GM18498 (cell line): Measurements from ENCODE around the gene TNMD.
A peak's percentile ranks its signal among the peaks of the same experiment; 100 is the strongest.
"Not testable (repeated sequence)": the region's sequence is repeated elsewhere in the genome, so short reads cannot be mapped to it uniquely, and the experiment has no call there.

Source experiments
- ATAC-seq: cut with Tn5 transposase; IDR thresholded peaks from one replicate; pipeline ENCODE4 v1.9.1; 2021; ENCODE audit warnings: mild to moderate bottlenecking, moderate library complexity; ENCODE audit not compliant: unreplicated experiment

Gene TNMD

GRCh38 chrX:100584611-100585010 is at the start of gene TNMD:
TNMD (plus strand) TSS chrX:100584936; CDS start chrX:100585019, 83 bp downstream.
- no peak for ATAC-seq

- ATAC-seq = not testable (repeated sequence)
Observed at GRCh38 chrX:100565534-100565933, 19.2 kb upstream of the TNMD start.

GRCh38 chrX:100586747-100587146 is 2.0 kb downstream of the TNMD start:
- ATAC-seq = no peak

GRCh38 chrX:100587861-100588260 is 3.1 kb downstream of the TNMD start:
- ATAC-seq = no peak

- no peak for ATAC-seq
Observed at GRCh38 chrX:100591256-100592051, 6.7 kb downstream of the TNMD start.

GRCh38 chrX:100593126-100593525 is 8.4 kb downstream of the TNMD start:
- no peak for ATAC-seq

GRCh38 chrX:100593581-100593980 is 8.8 kb downstream of the TNMD start:
- no peak for ATAC-seq

- ATAC-seq = no peak
Observed at GRCh38 chrX:100596601-100597000, 11.9 kb downstream of the TNMD start.

- ATAC-seq = no peak
Observed at GRCh38 chrX:100599456-100599855, 14.7 kb downstream of the TNMD start.

GRCh38 chrX:100600340-100600739 is 15.6 kb downstream of the TNMD start:
- no peak for ATAC-seq

GRCh38 chrX:100600758-100601157 is 16.0 kb downstream of the TNMD start:
- ATAC-seq = peak; percentile 78

GRCh38 chrX:100606753-100607152 is 22.0 kb downstream of the TNMD start:
- no peak for ATAC-seq

- no peak for ATAC-seq
Observed at GRCh38 chrX:100609591-100609990, 24.9 kb downstream of the TNMD start.

- ATAC-seq = no peak
Observed at GRCh38 chrX:100611951-100612350, 27.2 kb downstream of the TNMD start.

GRCh38 chrX:100615005-100615404 is 30.3 kb downstream of the TNMD start:
- ATAC-seq = peak; percentile 98

- no peak for ATAC-seq
Observed at GRCh38 chrX:100623001-100623400, 38.3 kb downstream of the TNMD start.

GRCh38 chrX:100625985-100626491 is 41.3 kb downstream of the TNMD start:
- peak; percentile 93 for ATAC-seq

- ATAC-seq = no peak
Observed at GRCh38 chrX:100635040-100635439, 50.3 kb downstream of the TNMD start.

- no peak for ATAC-seq
Observed at GRCh38 chrX:100635989-100636320, 51.2 kb downstream of the TNMD start.

- peak; percentile 99 for ATAC-seq
Observed at GRCh38 chrX:100636321-100636991, 51.7 kb downstream of the TNMD start, which contains the start of gene TSPAN6. TSPAN6 (minus strand) TSS chrX:100636806; CDS start chrX:100636694, 112 bp downstream.

GRCh38 chrX:100642290-100642689 is 57.6 kb downstream of the TNMD start:
- ATAC-seq = no peak

GRCh38 chrX:100643212-100643611 is 58.5 kb downstream of the TNMD start:
- no peak for ATAC-seq
